SK-N-SH treated with all-trans-retinoic acid at 6 μM for 48 hours (cell line): Measurements from ENCODE around the gene CYS1.

ENCODE experiments used
- CSDC2 ChIP-seq: fragments of 250-450 bp; sonication (Bioruptor Pico); IDR thresholded peaks from 2 replicates; pipeline ENCODE4 v1.5.0; 2020; ENCODE audit warnings: mild to moderate bottlenecking, moderate library complexity
- GLIS3 ChIP-seq: fragments of 250-450 bp; sonication (Bioruptor Pico); IDR thresholded peaks from 2 replicates; pipeline ENCODE4 v1.5.0; 2020; ENCODE audit warnings: mild to moderate bottlenecking, moderate library complexity
- PATZ1 ChIP-seq: fragments of 250-450 bp; sonication (Bioruptor Pico); IDR thresholded peaks from 2 replicates; pipeline ENCODE4 v1.8.0; 2020; ENCODE audit warnings: mild to moderate bottlenecking, moderate library complexity, borderline replicate concordance
- TCF4 ChIP-seq: fragments of 250-450 bp; sonication (Bioruptor Pico); IDR thresholded peaks from 2 replicates; pipeline ENCODE4 v1.8.0; 2021; ENCODE audit warnings: mild to moderate bottlenecking, moderate library complexity, borderline replicate concordance
- TSHZ2 ChIP-seq: fragments of 250-450 bp; sonication (Bioruptor Pico); IDR thresholded peaks from 2 replicates; pipeline ENCODE4 v1.5.0; 2020; ENCODE audit warnings: mild to moderate bottlenecking, moderate library complexity
- ZNF70 ChIP-seq: fragments of 450-650 bp; formaldehyde crosslinking; IDR thresholded peaks from 2 replicates; pipeline ENCODE4 v1.5.0; 2020; ENCODE audit warnings: mild to moderate bottlenecking, moderate library complexity
- ZNF8 ChIP-seq: fragments of 450-650 bp; formaldehyde crosslinking; IDR thresholded peaks from 2 replicates; pipeline ENCODE4 v1.5.0; 2020; ENCODE audit warnings: mild to moderate bottlenecking, moderate library complexity

GRCh38 chr2:10034333-10035052 is 45.7 kb downstream of the CYS1 start:
- TF ChIP-seq TSHZ2 (CRISPR knock-in tag) = no peak
- no peak for TF ChIP-seq PATZ1 (CRISPR knock-in tag)
- no peak for TF ChIP-seq GLIS3 (CRISPR knock-in tag)
- no peak for TF ChIP-seq ZNF70 (CRISPR knock-in tag)
- no peak for TF ChIP-seq ZNF8
- no peak for TF ChIP-seq TCF4 (CRISPR knock-in tag)
- TF ChIP-seq CSDC2 = no peak
